A673 (cell line): Measurements from ENCODE around the gene YDJC.

Experiments used
- CTCF ChIP-seq: fragments of 300-800, 200-600 bp; sonication (generic); conservative IDR thresholded peaks from 2 replicates; pipeline ENCODE4 v1.5.1; 2017; ENCODE audit warnings: low read depth, mild to moderate bottlenecking, antibody characterized with exemption, low read length, moderate library complexity, mixed read lengths
- EZH2 ChIP-seq: fragments of 200-600 bp; sonication (generic); IDR thresholded peaks from 2 replicates; pipeline ENCODE4 v1.6.1; 2017; ENCODE audit warnings: borderline replicate concordance, low read depth, mild to moderate bottlenecking, mixed read lengths, antibody characterized with exemption, low read length; ENCODE audit not compliant: poor library complexity, severe bottlenecking

- TF ChIP-seq CTCF (no peak), EZH2 (no peak)
Measured at GRCh38 chr22:21652547-21653545, 23.0 kb upstream of the YDJC start.
